GM10266 (cell line): ENCODE data around the gene ANO4.

ENCODE experiments used
- DNase-seq: peaks from one replicate; pipeline ENCODE4 v3.0.0; 2012; ENCODE audit errors: extremely low spot score
- TF ChIP-seq, protein P1 (sequence below): IDR thresholded peaks from 2 replicates; pipeline ENCODE4 v1.5.1; 2012; ENCODE audit warnings: mild to moderate bottlenecking, low read depth; ENCODE audit not compliant: control insufficient read depth, insufficient read depth; ENCODE audit errors: missing control alignments

Gene ANO4

DNA sequence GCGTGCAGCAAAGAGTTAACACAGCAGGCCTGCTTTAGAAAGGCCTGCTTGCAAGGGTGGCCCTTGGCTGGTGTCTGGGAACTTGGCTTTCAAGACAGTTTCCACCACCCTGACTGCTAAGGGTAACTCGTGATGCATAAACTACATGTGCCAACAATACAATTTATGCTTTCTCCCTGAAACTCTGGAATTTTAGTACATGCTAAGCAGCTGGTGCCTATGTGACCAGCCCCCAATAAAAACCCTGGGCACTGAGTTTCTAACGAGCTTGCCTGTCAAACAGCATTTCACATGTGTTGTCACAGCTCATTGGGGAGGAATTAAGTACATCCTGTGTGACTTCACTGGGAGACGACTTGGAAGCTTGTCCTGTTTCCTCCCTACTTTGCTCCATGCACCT lies 282.3 kb downstream of the ANO4 start:
- TF ChIP-seq, protein P1, sequence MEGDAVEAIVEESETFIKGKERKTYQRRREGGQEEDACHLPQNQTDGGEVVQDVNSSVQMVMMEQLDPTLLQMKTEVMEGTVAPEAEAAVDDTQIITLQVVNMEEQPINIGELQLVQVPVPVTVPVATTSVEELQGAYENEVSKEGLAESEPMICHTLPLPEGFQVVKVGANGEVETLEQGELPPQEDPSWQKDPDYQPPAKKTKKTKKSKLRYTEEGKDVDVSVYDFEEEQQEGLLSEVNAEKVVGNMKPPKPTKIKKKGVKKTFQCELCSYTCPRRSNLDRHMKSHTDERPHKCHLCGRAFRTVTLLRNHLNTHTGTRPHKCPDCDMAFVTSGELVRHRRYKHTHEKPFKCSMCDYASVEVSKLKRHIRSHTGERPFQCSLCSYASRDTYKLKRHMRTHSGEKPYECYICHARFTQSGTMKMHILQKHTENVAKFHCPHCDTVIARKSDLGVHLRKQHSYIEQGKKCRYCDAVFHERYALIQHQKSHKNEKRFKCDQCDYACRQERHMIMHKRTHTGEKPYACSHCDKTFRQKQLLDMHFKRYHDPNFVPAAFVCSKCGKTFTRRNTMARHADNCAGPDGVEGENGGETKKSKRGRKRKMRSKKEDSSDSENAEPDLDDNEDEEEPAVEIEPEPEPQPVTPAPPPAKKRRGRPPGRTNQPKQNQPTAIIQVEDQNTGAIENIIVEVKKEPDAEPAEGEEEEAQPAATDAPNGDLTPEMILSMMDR = no peak
- DNase-seq = no peak

- no peak for DNase-seq
- TF ChIP-seq, protein P1 = no peak
Observed at GRCh38 chr12:101077791-101078528, 283.4 kb downstream of the ANO4 start.

GRCh38 chr12:101078536-101079285 lies 284.1 kb downstream of the ANO4 start:
- DNase-seq = no peak
- TF ChIP-seq, protein P1 = no peak

DNA sequence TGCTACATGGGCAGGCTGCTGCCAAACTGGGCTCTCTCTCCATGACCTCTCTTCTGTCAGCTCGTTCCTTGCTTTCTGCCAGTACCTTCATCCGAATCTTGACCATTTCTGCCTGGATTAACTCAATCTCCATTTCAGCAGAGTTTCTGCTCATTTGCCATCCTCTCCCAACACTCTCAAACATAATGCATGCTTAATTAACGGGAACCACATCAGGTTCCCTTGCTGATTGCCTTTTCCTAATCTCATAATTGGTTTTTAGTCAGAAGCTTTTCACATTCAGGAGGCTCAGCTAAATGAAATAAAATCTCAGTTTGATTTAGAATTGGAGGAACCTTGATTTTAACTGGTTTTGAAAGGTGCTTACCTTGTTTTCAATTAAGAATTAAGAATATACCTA lies 288.1 kb downstream of the ANO4 start:
- TF ChIP-seq, protein P1 = no peak

GRCh38 chr12:101086490-101087135 lies 292.0 kb downstream of the ANO4 start:
- TF ChIP-seq, protein P1 = no peak
- DNase-seq = no peak

More for the DNA sequence above, 288.1 kb downstream of the ANO4 start:
- DNase-seq = no peak

DNA sequence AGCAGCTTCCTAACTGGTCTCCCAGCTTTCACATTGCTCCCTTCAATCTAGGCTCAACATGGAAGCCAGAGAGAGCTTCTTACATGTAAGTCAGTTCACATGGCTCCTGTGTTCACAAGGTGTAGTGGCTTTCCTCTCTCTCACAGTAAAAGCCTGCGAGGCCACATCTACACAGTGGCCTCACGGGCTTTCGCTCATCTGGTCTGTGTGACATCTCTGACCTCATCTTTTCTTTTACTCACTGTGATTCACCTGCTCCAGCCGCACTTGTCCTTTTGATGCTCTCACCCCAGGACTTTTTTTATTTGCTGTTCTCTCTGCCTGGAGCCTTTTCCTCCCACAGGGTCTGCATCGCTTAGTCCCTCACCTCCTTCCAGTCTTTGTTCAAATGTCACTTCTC lies 293.3 kb downstream of the ANO4 start:
- TF ChIP-seq, protein P1 = no peak
- DNase-seq = no peak
